Activated CD4-positive, CD25-positive, alpha-beta regulatory T cell treated with anti-CD3 and anti-CD28 coated beads, Interleukin-2, amount 50 U/mL, for 24 hours (primary cell): ENCODE results near the gene RNF212.
A peak's percentile ranks its signal among the peaks of the same experiment; 100 is the strongest.
"Not testable (repeated sequence)": the region's sequence is repeated elsewhere in the genome, so short reads cannot be mapped to it uniquely, and the experiment has no call there.

Source experiments
- ATAC-seq, 2 donors: fragments of 150-1000 bp; cut with Tn5 transposase; one replicate each; pipeline ENCODE4 v1.10.0; 2021; ENCODE audit warnings: mild to moderate bottlenecking in 1 of 2, moderate library complexity in 1 of 2

Gene RNF212

GRCh38 chr4:1113311-1114009 lies at the start of gene RNF212:
Gene RNF212, minus strand, starts transcription at chr4:1113564. Its CDS starts 100 bp downstream, at chr4:1113464.
- ATAC-seq = peak in 1 of 2 donors; percentile 36

GRCh38 chr4:1160351-1160750 lies 47.0 kb upstream of the RNF212 start:
- no peak for ATAC-seq

- no peak for ATAC-seq
Measured at GRCh38 chr4:1156069-1156468, 42.7 kb upstream of the RNF212 start.

GRCh38 chr4:1155314-1155713 lies 42.0 kb upstream of the RNF212 start:
- ATAC-seq = no peak

- no peak for ATAC-seq
Measured at GRCh38 chr4:1154523-1155182, 41.3 kb upstream of the RNF212 start.

- no peak for ATAC-seq
Measured at GRCh38 chr4:1154126-1154522, 40.8 kb upstream of the RNF212 start.

GRCh38 chr4:1153567-1154090 lies 40.3 kb upstream of the RNF212 start:
- no peak for ATAC-seq

- ATAC-seq = no peak
Measured at GRCh38 chr4:1152290-1152689, 38.9 kb upstream of the RNF212 start.

- ATAC-seq = no peak
Measured at GRCh38 chr4:1151541-1151940, 38.2 kb upstream of the RNF212 start.

- ATAC-seq = no peak
Measured at GRCh38 chr4:1150875-1151274, 37.5 kb upstream of the RNF212 start.

- ATAC-seq = no peak
Measured at GRCh38 chr4:1139860-1140259, 26.5 kb upstream of the RNF212 start.

GRCh38 chr4:1137850-1138249 lies 24.5 kb upstream of the RNF212 start:
- no peak for ATAC-seq

- ATAC-seq = peak in 1 of 2 donors; percentile 49
Measured at GRCh38 chr4:1137063-1137776, 23.9 kb upstream of the RNF212 start.

GRCh38 chr4:1136048-1136447 lies 22.7 kb upstream of the RNF212 start:
- ATAC-seq = no peak

GRCh38 chr4:1133033-1133432 lies 19.7 kb upstream of the RNF212 start:
- no peak for ATAC-seq

GRCh38 chr4:1130316-1131186 lies 17.2 kb upstream of the RNF212 start:
- ATAC-seq = peak; percentile 89 to 93

GRCh38 chr4:1126506-1126905 lies 13.1 kb upstream of the RNF212 start:
- ATAC-seq = no peak

- not testable (repeated sequence) for ATAC-seq
Measured at GRCh38 chr4:1125466-1125865, 12.1 kb upstream of the RNF212 start.

GRCh38 chr4:1124818-1125217 lies 11.5 kb upstream of the RNF212 start:
- no peak for ATAC-seq

- ATAC-seq = no peak
Measured at GRCh38 chr4:1122505-1122904, 9.1 kb upstream of the RNF212 start.

GRCh38 chr4:1116838-1117237 lies 3.5 kb upstream of the RNF212 start:
- no peak for ATAC-seq

- no peak for ATAC-seq
Measured at GRCh38 chr4:1115528-1116293, 2.3 kb upstream of the RNF212 start.
